HG03066 (cell line): Measurements from ENCODE around the gene LDLRAD4.

Source experiments
- ATAC-seq: cut with Tn5 transposase; IDR thresholded peaks from one replicate; pipeline ENCODE4 v1.9.1; 2021; ENCODE audit warnings: low read depth; ENCODE audit not compliant: unreplicated experiment

The LDLRAD4 gene

GRCh38 chr18:13218368-13218991, at the start of gene LDLRAD4:
TSS of gene LDLRAD4 (plus strand) at chr18:13218760.
- no peak for ATAC-seq

- no peak for ATAC-seq
These were observed 44.9 kb upstream of the LDLRAD4 start for GRCh38 chr18:13173578-13174145.

GRCh38 chr18:13175266-13175665, 43.3 kb upstream of the LDLRAD4 start:
- no peak for ATAC-seq

GRCh38 chr18:13175754-13176210, 42.8 kb upstream of the LDLRAD4 start:
- ATAC-seq: no peak

GRCh38 chr18:13176847-13177246, 41.7 kb upstream of the LDLRAD4 start:
- ATAC-seq: no peak

GRCh38 chr18:13178197-13178596, 40.4 kb upstream of the LDLRAD4 start:
- no peak for ATAC-seq

GRCh38 chr18:13178976-13179375, 39.6 kb upstream of the LDLRAD4 start:
- ATAC-seq: no peak

- ATAC-seq: no peak
These were observed 38.9 kb upstream of the LDLRAD4 start for GRCh38 chr18:13179566-13180113.

GRCh38 chr18:13180614-13181375, 37.8 kb upstream of the LDLRAD4 start:
- no peak for ATAC-seq

GRCh38 chr18:13181765-13182164, 36.8 kb upstream of the LDLRAD4 start:
- no peak for ATAC-seq

- no peak for ATAC-seq
These were observed 35.2 kb upstream of the LDLRAD4 start for GRCh38 chr18:13183359-13183758.

- no peak for ATAC-seq
These were observed 34.8 kb upstream of the LDLRAD4 start for GRCh38 chr18:13183790-13184189.

GRCh38 chr18:13184396-13184795, 34.2 kb upstream of the LDLRAD4 start:
- ATAC-seq: no peak

GRCh38 chr18:13185675-13186198, 32.8 kb upstream of the LDLRAD4 start:
- no peak for ATAC-seq

- no peak for ATAC-seq
These were observed 31.9 kb upstream of the LDLRAD4 start for GRCh38 chr18:13186687-13187086.

GRCh38 chr18:13187498-13187897, 31.1 kb upstream of the LDLRAD4 start:
- ATAC-seq: no peak

GRCh38 chr18:13191031-13191430, 27.5 kb upstream of the LDLRAD4 start:
- no peak for ATAC-seq

GRCh38 chr18:13191779-13192178, 26.8 kb upstream of the LDLRAD4 start:
- no peak for ATAC-seq

- ATAC-seq: no peak
These were observed 25.6 kb upstream of the LDLRAD4 start for GRCh38 chr18:13192970-13193369.

- ATAC-seq: no peak
These were observed 24.3 kb upstream of the LDLRAD4 start for GRCh38 chr18:13194239-13194638.

GRCh38 chr18:13198701-13199100, 19.9 kb upstream of the LDLRAD4 start:
- ATAC-seq: no peak
